GM18499 (cell line): ENCODE results near the gene KMT2E.
"Not testable (repeated sequence)": the region's sequence is repeated elsewhere in the genome, so short reads cannot be mapped to it uniquely, and the experiment has no call there.

Experiments used
- ATAC-seq: cut with Tn5 transposase; IDR thresholded peaks from one replicate; pipeline ENCODE4 v1.9.1; 2021; ENCODE audit warnings: moderate number of reproducible peaks; ENCODE audit not compliant: insufficient read depth, unreplicated experiment

The KMT2E gene

GRCh38 chr7:104982308-104983075, 31.5 kb upstream of the KMT2E start:
- ATAC-seq = no peak

DNA sequence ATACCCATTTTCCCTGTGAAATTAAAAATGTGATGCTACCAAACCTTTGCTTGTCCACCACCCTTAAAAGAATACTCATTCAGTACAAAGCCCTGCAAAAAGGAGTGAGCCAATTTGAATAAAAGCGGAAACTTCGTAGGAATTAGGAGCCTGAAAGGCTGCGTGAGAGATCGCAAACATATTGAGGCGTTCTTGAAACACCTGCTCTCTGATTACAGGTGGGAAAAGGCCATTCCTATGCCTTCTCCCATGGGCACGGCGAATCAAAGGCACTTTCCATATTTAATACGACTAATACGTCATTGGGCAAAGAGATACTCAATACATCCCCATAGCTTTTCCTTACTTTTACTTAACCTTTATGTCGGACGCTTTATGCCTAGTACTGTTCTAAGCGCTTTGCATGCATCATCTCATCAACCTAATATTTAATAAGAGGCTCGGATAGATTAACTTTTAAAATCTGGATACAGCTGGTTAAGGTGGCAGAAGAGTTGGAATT, 30.9 kb upstream of the KMT2E start:
- no peak for ATAC-seq

GRCh38 chr7:104983578-104984539, 30.1 kb upstream of the KMT2E start:
- peak; percentile 51 for ATAC-seq

DNA sequence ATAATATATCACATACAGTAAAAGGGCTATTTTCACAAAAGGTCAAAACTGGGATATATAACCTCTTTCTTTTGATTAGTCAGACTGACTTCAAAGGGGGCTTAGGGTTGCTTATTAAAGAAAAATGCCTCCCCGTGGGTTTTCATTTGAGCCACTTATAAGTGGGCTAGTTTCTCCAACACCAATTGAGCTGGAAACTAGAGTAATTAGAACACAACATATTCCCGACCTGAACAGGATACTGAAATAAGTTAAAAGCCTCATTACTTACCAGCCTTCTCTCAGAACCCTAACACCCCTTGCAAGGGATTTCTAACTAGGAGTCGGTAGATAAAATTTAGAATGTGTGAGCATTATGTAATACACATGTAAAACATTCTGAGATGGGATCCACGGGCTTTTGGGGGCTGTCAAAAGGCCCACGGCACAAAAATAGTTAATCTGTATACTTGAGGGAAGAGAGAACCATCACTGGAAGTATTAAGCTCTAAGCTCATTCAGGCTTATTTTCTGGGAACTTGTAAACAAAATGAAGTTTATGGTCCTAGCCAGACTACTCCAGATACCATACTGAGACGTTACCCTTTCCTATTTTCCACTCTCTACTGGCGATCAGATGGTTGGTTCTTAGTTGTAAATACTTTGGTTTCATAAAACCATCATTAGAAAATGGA, 29.3 kb upstream of the KMT2E start:
- ATAC-seq = no peak

DNA sequence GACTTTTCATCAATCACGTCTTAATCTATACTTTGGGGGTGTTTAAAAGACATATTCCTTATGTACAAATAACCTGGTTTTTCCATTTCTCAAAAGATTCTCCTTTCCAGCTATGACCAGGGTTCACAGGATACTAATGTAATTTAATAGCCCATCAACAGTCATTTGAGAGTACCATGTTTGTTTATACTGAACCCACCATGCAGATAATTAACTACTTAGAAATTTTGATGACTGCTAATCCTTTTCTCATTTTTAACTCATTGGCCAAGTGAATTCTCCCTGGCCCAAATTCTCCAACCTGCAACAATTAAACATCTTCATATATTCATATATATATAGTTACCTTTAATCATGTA, 28.8 kb upstream of the KMT2E start:
- ATAC-seq = no peak

DNA sequence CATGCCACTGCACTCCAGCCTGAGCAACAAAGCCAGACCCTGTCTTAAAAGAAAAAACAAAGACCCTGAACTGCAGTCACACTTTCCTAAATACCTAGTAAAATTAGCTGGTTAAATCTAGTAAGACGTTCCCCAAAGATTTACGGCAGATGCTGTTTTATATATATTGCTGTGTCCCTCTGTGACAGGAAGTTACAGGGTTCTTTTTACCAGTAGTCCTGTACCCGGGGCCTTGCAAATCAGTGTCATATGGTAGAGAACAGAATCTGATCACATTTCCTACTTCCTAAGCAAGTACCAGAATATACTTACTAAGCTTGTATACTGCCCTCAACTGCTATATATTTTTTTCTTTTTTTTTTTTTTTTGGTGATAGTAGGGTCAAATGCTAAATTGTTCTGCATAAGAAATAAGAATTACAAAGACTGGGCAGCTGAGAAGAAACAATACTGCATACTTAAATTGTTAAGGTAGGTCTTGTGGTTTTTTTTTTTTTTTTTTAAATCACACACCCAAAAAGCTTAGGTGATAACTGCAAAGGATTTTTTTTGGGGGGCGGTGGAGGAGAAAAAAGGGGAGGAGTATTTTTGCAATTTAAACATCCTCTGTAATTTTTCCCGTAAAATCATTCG, 27.3 kb upstream of the KMT2E start:
- ATAC-seq = no peak

DNA sequence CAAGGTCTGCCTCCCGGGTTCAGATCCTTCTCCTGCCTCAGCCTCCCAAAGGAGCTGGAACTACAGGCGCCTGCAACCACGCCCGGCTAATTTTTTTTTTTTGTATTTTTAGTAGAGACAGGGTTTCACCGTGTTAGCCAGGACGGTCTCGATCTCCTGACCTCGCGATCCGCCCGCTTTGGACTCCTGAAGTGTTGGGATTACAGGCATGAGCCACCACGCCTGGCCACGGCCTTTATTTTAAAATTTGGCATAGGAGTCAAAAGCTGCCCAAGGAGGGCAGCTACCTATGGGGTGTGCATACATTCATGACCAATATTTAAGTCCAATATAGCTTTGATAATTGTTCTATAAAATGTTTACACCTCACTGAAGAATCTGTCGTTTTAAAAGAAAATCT, 26.6 kb upstream of the KMT2E start:
- ATAC-seq = not testable (repeated sequence)

- ATAC-seq = no peak
These were observed 23.0 kb upstream of the KMT2E start for GRCh38 chr7:104990983-104991382.

DNA sequence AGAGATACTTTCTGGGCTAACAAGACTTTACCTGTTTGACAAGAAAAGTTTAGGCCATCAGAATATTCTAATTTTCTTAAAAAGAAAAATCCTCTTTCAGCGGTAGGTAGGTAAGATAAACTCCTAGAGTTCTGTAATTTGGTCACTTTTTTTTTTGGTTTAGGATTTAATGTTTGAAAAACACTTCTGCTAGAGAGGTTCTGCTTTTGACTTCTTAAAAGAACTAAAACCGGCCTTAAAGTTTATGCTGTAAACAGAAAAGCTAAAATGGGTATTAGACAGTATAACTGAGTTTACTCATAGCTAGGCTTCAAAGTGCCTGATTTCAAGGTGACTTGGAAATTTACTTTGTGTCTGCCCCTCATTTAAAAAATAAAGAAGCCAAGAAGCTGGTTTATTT, 21.7 kb upstream of the KMT2E start:
- ATAC-seq = no peak

DNA sequence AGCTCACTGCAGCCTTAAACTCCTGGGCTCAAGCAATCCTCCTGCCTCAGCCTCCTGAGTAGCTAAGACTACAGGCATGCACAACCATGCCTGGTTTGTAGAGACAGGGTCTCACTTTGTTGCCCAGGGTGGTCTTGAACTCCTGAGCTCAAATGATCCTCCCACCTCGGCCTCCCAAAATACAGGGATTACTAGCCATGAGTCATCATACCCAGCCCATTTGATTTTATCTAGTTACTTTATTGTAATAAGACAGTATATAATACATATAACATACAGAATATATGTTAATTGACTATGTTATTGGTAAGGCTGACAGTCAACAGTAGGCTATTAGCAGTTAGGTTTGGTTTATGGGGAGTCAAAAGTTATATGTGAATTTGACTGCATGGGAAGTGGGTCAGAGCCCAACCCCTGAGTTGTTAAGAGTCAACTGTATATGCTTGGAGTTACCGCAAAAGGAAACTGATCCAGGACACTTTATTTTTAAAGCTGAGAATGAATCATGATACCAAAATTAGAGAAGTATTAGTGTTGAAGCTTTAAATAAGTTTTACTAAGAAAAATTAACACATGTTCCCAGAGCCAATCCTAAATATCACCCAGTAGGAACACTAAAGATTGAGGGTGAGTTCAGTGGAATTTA, 20.7 kb upstream of the KMT2E start:
- ATAC-seq = no peak

- ATAC-seq = no peak
These were observed 15.8 kb upstream of the KMT2E start for GRCh38 chr7:104998040-104998752.

DNA sequence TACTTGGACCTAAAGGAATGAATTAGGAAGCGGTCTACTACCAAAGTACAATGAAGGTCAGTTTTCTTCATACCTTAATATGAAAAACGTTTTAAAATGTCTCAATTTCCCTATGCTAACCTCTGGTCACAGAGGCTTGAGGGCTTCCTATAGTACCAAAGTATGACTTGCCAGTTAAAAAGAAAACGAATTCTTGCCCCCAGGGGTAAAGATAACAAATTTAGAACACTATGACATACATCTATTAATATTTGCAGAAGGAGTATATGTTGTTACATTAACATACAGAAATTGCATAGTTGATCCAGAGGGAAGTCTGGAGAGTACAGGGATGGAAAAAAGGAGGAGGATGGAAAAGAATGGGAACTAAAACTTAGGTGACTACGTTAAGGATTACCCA, 13.8 kb upstream of the KMT2E start:
- no peak for ATAC-seq

GRCh38 chr7:105000927-105001336, 13.1 kb upstream of the KMT2E start:
- no peak for ATAC-seq

DNA sequence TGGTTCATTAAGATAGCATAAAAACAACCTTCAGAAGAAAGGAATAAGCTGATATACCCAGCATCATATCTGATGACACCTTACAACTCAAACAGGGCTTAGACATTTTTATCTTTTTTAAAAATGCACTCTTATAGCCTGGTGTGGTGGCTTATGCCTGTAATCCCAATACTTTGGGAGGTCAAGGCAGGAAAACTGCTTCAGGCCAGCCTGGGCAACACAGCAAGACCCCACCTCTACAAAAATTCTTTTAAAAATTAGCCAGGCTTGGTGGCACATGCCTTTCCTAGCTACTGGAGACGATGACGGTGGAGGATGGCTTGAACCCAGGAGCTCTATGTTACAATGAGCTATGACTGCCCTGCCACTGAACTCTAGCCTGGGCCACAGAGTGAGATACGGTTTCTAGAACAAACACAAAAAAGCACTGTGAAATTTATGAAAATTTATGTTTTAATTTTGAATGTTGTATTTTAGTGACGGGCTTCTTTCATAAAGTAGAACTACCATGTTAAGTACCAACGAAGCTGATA, 12.3 kb upstream of the KMT2E start:
- ATAC-seq = no peak

DNA sequence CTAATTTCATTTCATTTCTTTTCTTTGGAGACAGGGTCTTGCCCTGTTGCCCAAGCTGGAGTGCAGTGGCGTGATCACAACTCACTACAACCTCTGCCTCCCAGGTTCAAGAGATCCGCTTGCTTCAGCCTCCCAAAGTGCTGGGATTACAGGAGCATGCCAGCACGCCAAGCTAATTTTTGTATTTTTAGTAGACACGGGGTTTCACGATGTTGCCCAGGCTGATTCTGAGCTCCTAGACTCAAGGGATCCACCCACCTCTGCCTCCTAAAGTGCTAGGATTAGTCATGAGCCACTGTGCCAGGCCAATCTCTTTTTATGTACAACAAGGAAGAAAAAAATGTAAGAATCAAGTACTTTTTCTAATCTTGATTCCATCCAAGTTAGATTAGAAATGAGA, 10.7 kb upstream of the KMT2E start:
- ATAC-seq = no peak

- ATAC-seq = no peak
These were observed 10.0 kb upstream of the KMT2E start for GRCh38 chr7:105003872-105004510.

GRCh38 chr7:105005006-105005405, 9.0 kb upstream of the KMT2E start:
- ATAC-seq = not testable (repeated sequence)

- ATAC-seq = not testable (repeated sequence)
These were observed 8.5 kb upstream of the KMT2E start for GRCh38 chr7:105005486-105005885.
